ELR (cell line): ENCODE measurements around the gene OAS1.
"Not testable (repeated sequence)": the region's sequence is repeated elsewhere in the genome, so short reads cannot be mapped to it uniquely, and the experiment has no call there.

ENCODE experiments used
- DNase-seq: peaks from one replicate; pipeline ENCODE4 v3.0.0-alpha.2; 2015; ENCODE audit warnings: low read depth

The OAS1 gene

GRCh38 chr12:112937741-112938719 lies 31.3 kb downstream of the OAS1 start, which contains the start of gene OAS3:
OAS3 (plus strand) TSS chr12:112938474; CDS start chr12:112938531, 57 bp downstream.
- DNase-seq = peak; percentile 87

GRCh38 chr12:112938751-112939150 lies 32.0 kb downstream of the OAS1 start:
- peak; percentile 34 for DNase-seq

DNA sequence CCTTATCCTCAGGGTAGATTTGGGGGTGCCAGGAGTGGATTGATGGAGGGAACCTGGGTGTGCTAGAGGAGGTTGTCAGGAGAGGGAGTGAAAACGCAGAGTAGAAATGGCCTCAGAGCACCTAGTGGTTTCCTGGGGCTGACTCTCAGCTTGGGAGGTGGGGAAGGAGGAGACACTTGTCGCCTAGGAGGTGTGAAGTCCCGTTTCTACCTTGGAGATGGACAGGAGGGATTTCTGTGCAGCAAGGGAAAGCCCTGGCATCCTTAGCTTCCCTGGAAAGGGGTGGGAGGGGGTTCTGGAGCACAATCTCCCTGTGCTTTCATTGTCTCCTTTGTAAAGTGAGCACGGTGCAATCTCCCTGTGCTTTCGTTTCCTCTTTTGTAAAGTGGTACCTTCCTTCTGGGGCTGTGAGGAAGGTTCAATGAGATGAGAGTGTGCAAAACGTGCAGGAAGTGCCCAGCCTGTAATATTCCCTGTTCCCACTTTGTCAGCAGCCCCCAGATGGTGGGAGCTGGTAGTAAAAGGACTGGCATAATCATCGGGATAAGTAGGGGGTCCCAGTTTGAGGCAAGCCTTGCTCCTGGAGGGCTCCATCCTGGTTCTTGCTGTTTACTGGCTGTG lies 33.1 kb downstream of the OAS1 start:
- DNase-seq = peak; percentile 14

DNA sequence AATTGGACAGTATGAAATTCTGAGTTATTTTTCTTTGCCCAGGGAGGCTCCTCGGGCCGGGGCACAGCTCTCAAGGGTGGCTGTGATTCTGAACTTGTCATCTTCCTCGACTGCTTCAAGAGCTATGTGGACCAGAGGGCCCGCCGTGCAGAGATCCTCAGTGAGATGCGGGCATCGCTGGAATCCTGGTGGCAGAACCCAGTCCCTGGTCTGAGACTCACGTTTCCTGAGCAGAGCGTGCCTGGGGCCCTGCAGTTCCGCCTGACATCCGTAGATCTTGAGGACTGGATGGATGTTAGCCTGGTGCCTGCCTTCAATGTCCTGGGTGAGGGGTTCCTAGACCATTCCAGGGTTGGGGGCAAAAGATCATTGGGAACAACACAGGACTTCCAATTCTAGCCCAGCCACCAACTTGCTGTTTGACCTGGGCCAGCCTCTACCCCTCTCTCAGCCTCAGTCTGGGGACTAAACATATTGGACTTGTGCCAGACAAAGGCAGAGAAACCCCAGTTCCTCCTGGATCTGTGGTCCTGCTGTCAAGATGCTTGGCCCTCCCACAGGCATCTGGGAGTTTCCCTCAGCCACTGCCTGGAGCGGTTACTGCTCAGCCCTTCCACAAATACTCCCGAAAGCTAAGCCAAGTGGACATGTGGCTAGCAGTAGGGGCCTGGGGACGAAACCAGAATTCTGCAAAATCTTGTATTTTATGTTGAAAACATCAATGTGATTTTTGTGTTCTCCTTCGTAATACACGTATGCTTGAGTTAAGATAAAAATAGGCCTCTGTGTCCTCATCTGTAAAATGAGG lies 35.0 kb downstream of the OAS1 start:
- no peak for DNase-seq

GRCh38 chr12:112942572-112942971 lies 35.8 kb downstream of the OAS1 start:
- no peak for DNase-seq

GRCh38 chr12:112944024-112944690 lies 37.4 kb downstream of the OAS1 start:
- no peak for DNase-seq

- no peak for DNase-seq
Observed at GRCh38 chr12:112945515-112945914, 38.8 kb downstream of the OAS1 start.

GRCh38 chr12:112946236-112947000 lies 39.7 kb downstream of the OAS1 start:
- DNase-seq = no peak

- no peak for DNase-seq
Observed at GRCh38 chr12:112947314-112947713, 40.6 kb downstream of the OAS1 start.

DNA sequence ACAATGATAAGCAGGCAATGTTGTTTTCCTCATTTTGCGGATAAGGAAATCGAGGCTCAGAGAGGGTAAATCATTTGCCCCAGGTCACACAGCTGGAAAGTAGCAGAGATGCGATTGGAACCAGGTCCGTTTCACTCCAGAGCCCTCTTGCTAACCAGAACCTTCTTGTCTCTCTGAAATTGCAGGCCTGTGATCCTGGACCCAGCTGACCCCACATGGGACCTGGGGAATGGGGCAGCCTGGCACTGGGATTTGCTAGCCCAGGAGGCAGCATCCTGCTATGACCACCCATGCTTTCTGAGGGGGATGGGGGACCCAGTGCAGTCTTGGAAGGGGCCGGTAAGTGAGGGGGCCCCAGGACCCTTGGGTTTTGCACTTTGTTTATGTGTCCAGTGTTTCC lies 41.0 kb downstream of the OAS1 start:
- no peak for DNase-seq

DNA sequence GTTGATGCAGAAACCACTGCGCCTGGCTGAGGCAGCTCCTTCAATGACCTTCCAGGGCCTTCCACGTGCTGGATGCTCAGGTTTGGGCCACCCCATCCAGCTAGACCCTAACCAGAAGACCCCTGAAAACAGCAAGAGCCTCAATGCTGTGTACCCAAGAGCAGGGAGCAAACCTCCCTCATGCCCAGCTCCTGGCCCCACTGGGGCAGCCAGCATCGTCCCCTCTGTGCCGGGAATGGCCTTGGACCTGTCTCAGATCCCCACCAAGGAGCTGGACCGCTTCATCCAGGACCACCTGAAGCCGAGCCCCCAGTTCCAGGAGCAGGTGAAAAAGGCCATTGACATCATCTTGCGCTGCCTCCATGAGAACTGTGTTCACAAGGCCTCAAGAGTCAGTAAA lies 42.0 kb downstream of the OAS1 start:
- DNase-seq = no peak

DNA sequence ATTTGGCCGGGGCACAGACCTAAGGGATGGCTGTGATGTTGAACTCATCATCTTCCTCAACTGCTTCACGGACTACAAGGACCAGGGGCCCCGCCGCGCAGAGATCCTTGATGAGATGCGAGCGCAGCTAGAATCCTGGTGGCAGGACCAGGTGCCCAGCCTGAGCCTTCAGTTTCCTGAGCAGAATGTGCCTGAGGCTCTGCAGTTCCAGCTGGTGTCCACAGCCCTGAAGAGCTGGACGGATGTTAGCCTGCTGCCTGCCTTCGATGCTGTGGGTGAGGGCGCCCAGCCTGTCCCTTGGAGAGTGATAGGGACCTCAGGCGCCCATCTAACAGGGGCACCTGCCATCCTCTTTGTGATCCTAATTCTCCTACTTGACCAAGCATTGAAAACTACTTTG lies 43.9 kb downstream of the OAS1 start:
- DNase-seq = no peak

DNA sequence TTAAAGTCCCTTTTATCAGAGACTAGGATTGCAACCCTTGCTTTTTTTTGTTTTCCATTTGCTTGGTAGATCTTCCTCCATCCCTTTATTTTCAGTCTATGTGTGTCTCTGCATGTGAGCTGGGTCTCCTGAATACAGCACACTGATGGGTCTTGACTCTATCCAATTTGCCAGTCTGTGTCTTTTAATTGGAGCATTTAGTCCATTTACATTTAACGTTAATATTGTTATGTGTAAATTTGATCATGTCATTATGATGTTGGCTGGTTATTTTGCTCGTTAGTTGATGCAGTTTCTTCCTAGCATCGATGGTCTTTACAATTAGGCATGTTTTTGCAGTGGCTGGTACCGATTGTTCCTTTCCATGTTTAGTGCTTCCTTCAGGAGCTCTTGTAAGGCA lies 50.4 kb downstream of the OAS1 start:
- not testable (repeated sequence) for DNase-seq

- no peak for DNase-seq
Observed at GRCh38 chr12:112961074-112961473, 54.3 kb downstream of the OAS1 start.

DNA sequence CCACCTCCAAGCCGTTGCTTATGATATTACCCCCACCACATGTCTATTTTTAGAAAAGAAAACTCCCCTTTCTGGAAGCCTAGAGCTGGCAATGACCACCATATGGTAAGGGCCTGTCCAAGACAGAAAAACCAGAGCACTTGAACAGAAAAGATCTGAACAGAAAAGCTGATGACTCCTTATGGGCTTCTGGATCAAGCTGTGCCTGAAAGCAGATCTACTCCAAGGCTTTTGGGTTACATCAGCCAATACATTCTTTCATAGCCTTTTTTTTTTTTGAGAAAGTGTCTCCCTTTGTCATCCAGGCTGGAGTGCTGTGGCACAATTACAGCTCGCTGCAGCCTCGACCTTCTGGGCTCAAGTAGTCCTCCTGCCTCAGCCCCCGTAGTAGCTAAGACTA lies 54.8 kb downstream of the OAS1 start:
- no peak for DNase-seq

DNA sequence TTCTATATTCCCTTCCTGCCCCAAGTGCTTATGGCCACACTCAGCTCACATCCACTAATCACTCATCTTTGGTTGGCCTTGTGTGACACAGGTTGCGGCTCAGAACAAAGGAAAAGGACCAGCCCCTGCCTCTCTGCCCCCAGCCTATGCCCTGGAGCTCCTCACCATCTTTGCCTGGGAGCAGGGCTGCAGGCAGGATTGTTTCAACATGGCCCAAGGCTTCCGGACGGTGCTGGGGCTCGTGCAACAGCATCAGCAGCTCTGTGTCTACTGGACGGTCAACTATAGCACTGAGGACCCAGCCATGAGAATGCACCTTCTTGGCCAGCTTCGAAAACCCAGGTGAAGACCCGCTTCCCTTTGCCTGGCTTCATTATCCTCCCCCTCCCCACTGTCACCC lies 55.8 kb downstream of the OAS1 start:
- DNase-seq = no peak

DNA sequence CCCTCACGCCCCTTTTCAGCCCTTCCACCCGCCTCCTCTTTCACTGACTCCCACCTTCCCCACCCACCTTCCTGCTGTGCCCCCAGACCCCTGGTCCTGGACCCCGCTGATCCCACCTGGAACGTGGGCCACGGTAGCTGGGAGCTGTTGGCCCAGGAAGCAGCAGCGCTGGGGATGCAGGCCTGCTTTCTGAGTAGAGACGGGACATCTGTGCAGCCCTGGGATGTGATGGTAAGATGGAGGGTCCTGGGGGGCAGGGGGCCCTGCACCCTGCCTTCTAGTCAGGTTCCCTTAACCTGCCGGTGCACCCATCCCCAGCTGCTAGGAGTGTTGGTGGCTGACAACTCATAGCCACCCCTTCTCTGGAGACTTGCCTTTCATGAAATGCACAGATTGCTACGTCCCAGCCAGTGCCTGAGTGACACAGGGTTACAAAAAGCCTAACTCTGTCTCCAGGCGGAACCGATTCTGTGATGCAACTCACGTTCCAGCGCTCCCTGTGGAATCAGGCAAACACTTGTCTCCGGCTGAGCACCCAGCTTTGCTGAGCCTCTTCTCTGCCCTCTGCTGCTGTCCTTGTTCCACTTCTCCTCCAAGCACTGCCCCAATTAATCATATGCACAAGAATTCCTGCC lies 56.6 kb downstream of the OAS1 start:
- DNase-seq = no peak

GRCh38 chr12:112964067-112964670 lies 57.4 kb downstream of the OAS1 start:
- DNase-seq = no peak

- DNase-seq = no peak
Observed at GRCh38 chr12:112964915-112965314, 58.2 kb downstream of the OAS1 start.

DNA sequence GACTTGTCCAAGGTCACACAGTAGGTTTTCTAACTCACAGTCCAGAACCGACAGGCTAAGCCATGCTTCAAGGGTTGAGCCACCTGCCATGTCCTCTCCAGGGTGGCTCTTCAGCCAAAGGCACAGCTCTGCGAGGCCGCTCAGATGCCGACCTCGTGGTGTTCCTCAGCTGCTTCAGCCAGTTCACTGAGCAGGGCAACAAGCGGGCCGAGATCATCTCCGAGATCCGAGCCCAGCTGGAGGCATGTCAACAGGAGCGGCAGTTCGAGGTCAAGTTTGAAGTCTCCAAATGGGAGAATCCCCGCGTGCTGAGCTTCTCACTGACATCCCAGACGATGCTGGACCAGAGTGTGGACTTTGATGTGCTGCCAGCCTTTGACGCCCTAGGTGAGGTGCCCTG lies 58.9 kb downstream of the OAS1 start:
- no peak for DNase-seq
